ENCODE results near the gene TNFRSF25. TPM values are rescaled to one million over a fixed set of nuclear protein-coding genes. Genes with fewer than 3 reads are reported as not detected.
"Not testable (repeated sequence)": the region's sequence is repeated elsewhere in the genome, so short reads cannot be mapped to it uniquely, and the experiment has no call there.

Gene TNFRSF25
- total and polyA plus RNA-seq, 3 donors from 2014 or later = 6.2 to 14.0 (median 13.4) TPM

GRCh38 chr1:6437012-6437700 lies 28.8 kb downstream of the TNFRSF25 start:
- H3K4me3 ChIP-seq; H3K36me3 ChIP-seq (ENCODE audit: low read depth, missing control alignments); H3K27me3 ChIP-seq; H3K9me3 ChIP-seq; intact Hi-C loops (cut with DNase I; ENCODE audit: low total_unique reads): not testable (repeated sequence)
- peak in 1 of 3 experiments; percentile 33 for TF ChIP-seq CTCF (IDR thresholded peaks at IDR 0.05)
- DNase-seq = peak; percentile 79
- WGBS, 2 donors = 40 to 60% methylated on average over 11 to 21 of the region's 22 CpGs
- Histone ChIP-seq H3K4me1 (peaks cover 22% of the 10 kb centered on the region), H3K27ac (peak overlapping the region; percentile 45 to 56)

DNA sequence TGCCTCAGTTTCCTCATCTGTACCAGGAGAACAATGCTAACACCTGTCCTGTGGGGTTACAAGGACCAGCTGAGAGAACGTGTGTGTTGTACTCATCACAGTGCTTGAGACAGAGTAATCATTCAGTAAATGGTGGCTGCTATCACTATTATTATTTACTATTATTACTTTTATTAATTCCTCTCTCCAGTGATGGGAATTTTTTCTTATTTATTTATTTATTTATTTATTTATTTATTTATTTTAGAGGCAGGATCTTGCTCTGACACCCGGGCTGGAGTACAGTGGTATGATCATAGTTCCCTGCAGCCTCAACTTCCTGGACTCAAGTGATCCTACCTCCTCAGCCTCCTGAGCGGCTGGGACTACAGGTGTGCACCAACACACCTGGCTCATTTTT lies 29.7 kb downstream of the TNFRSF25 start:
- DNase-seq; H3K36me3 ChIP-seq (ENCODE audit: low read depth, missing control alignments); intact Hi-C loops (cut with DNase I; ENCODE audit: low total_unique reads); H3K9me3 ChIP-seq; H3K4me3 ChIP-seq; H3K27me3 ChIP-seq: not testable (repeated sequence)
- WGBS, 2 donors = 76 to 86% methylated on average over 3 of the region's 3 CpGs
- peaks cover 22% of the 10 kb centered on the region for H3K4me1 ChIP-seq
- peak overlapping the region in 1 of 2 donors; percentile 50 for H3K27ac ChIP-seq

- TF ChIP-seq POLR2A (IDR thresholded peaks at IDR 0.05) (no peak), CTCF (IDR thresholded peaks at IDR 0.05) (no peak)
- no peaks in the 10 kb centered on the region for H3K27me3 ChIP-seq
Observed at GRCh38 chr1:6435547-6435946, 30.4 kb downstream of the TNFRSF25 start.

DNA sequence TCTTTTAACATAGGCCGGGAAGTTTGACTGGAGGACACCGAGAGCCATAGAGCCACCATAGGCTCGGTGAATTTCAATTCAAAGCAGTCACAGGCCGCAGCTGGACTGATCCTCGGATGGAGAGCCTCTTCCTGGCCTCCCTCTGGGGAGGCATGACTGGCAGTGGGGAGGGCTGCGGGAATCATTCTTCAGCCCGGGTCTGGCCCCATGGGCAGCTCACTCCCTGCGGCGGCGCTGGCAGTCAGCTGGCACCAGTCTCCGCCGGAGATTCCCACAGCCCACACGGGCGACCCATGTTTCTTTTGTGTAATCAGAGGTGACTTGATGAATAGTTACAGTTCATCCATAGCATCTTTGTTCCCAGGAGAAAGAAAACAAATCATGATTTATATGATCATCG lies 30.8 kb downstream of the TNFRSF25 start:
- peak; percentile 85 for DNase-seq
- intact Hi-C loops (cut with DNase I; ENCODE audit: low total_unique reads) = no loop called here
- 79 to 80% methylated on average over 14 to 15 of the region's 15 CpGs for WGBS, 2 donors

More at GRCh38 chr1:6435547-6435946, 30.4 kb downstream of the TNFRSF25 start:
- intact Hi-C loops (cut with DNase I; ENCODE audit: low total_unique reads) = no loop called here
- peak overlapping the region; percentile 19 to 50 for H3K27ac ChIP-seq
- no peaks in the 10 kb centered on the region for H3K9me3 ChIP-seq
- H3K4me1 ChIP-seq = peaks cover 22% of the 10 kb centered on the region
- no peak overlapping the region for H3K4me3 ChIP-seq
- DNase-seq = no peak
- H3K36me3 ChIP-seq (ENCODE audit: low read depth, missing control alignments) = no peaks in the 10 kb centered on the region
- 68 to 95% methylated on average over 3 of the region's 3 CpGs for WGBS, 2 donors

GRCh38 chr1:6434186-6434585 lies 31.8 kb downstream of the TNFRSF25 start:
- intact Hi-C loops (cut with DNase I; ENCODE audit: low total_unique reads) = no loop called here
- TF ChIP-seq POLR2A (IDR thresholded peaks at IDR 0.05) (no peak), CTCF (IDR thresholded peaks at IDR 0.05) (no peak)
- DNase-seq = no peak
- no peaks in the 10 kb centered on the region for H3K36me3 ChIP-seq (ENCODE audit: low read depth, missing control alignments)
- H3K27ac ChIP-seq = peak overlapping the region in 1 of 2 donors; percentile 19
- peaks cover 19% of the 10 kb centered on the region for H3K4me1 ChIP-seq
- 80 to 82% methylated on average over 5 of the region's 5 CpGs for WGBS, 2 donors
- H3K4me3 ChIP-seq = no peak overlapping the region
- no peaks in the 10 kb centered on the region for H3K27me3 ChIP-seq
- H3K9me3 ChIP-seq = no peaks in the 10 kb centered on the region

More for the DNA sequence above, 30.8 kb downstream of the TNFRSF25 start:
- no peaks in the 10 kb centered on the region for H3K36me3 ChIP-seq (ENCODE audit: low read depth, missing control alignments)
- H3K4me3 ChIP-seq = no peak overlapping the region
- peak overlapping the region; percentile 19 to 31 for H3K27ac ChIP-seq
- H3K9me3 ChIP-seq = no peaks in the 10 kb centered on the region
- H3K27me3 ChIP-seq = no peaks in the 10 kb centered on the region
- TF ChIP-seq CTCF (IDR thresholded peaks at IDR 0.05) (no peak), POLR2A (IDR thresholded peaks at IDR 0.05) (no peak)
- peaks cover 21% of the 10 kb centered on the region for H3K4me1 ChIP-seq

DNA sequence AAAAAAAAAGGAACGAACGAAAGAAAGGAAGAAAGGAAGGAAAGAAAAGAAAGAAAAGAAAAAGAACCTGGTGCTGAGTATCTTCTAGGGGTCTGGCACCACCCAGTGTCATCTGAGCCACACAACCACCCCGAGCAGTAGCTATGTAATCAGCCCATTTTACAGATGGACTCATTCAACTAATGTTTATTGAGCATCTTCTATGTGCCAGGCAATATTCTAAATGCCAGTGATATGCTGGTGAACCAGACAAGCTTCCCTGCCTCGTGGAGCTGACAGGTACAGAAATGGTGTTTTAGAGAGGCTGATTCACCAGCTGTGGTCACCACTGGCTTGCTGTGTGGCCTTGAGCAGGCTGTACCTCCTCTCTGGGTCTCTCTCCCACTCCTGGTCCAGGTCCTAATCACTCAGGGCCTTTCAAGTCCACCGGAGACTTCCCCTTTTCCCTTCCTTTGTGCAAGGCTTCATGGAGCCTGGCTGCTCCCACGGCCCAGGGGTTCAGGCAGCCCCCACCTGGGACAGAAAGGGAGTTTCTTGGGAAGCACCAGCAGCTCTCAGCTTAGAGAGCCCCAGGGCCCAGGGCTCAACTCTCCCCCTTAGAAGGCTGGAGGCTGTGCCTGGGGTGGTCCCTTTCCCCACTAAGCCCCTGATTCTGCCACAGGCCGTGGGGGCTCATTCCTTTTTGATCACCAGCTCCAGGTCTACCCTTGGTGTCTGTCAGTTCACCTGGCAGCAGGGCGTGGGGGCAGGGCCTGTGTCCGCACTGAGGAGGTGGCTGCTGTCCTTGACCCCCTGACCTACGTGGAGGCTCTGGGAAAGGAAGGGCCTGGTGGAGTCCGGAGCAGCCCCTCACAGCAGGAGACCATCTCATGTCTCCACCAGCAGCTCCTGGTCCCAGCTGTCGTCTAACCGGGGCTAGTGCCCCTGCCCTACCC lies 34.1 kb downstream of the TNFRSF25 start:
- H3K27me3 ChIP-seq; DNase-seq; H3K4me3 ChIP-seq; H3K36me3 ChIP-seq (ENCODE audit: low read depth, missing control alignments); intact Hi-C loops (cut with DNase I; ENCODE audit: low total_unique reads); H3K9me3 ChIP-seq; H3K27ac ChIP-seq: not testable (repeated sequence)
- peaks cover 19% of the 10 kb centered on the region for H3K4me1 ChIP-seq
- 71 to 78% methylated on average over 7 to 11 of the region's 13 CpGs for WGBS, 2 donors

DNA sequence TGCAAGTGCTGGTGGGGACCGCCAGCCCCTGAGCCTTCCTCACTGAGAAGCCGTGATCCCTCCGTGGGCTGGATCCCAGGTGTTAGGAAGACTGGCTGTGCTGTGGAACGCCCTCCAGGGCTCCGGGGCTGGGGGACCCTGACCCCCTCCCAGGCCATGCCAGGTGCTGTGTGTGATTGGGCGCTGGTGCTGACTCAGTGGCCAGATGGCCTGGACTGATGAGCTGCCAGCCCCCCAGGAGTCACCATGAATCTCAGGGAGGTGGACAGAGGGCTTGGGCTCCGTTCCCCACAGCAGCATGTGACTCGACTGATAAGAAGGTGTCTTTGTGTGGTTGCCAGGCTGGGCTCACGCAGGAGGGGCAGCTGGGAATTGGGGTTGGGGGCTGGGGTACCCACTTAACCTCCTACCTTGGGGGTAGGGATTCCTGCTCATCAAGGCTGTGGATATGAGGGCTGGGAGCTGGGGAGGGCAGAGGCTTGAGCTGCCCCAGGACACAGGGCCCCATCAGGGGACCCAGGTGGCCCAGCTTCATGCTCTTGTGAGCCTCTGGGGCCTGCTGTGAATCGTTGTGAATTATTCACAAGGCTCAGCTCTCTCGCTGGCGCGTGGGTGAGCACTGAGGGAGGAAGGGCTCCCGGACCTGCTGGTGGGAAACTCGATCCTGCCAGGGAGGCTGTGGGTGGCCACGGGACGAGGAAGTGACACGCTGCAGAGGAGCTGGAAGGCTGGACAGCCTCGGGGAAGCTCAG lies 36.1 kb downstream of the TNFRSF25 start:
- not testable (repeated sequence) for H3K27me3 ChIP-seq
- WGBS, 2 donors = 59 to 66% methylated on average over 5 to 17 of the region's 19 CpGs

More for the DNA sequence above, 36.1 kb downstream of the TNFRSF25 start:
- H3K9me3 ChIP-seq; DNase-seq; H3K36me3 ChIP-seq (ENCODE audit: low read depth, missing control alignments); intact Hi-C loops (cut with DNase I; ENCODE audit: low total_unique reads); H3K4me3 ChIP-seq; H3K27ac ChIP-seq; H3K4me1 ChIP-seq: not testable (repeated sequence)
